Activated naive CD4-positive, alpha-beta T cell treated with anti-CD3 and anti-CD28 coated beads, Interleukin-2, amount 50 U/mL, for 24 hours (primary cell): ENCODE results near the gene TOMT.
"Not testable (repeated sequence)": the region's sequence is repeated elsewhere in the genome, so short reads cannot be mapped to it uniquely, and the experiment has no call there.

Experiments used
- H3K27ac Mint-ChIP-seq: one replicate; pipeline ENCODE4 v1.8.0; 2021; ENCODE audit warnings: mild to moderate bottlenecking, mixed read lengths
- H3K27me3 Mint-ChIP-seq: one replicate; pipeline ENCODE4 v1.8.0; 2021; ENCODE audit warnings: mixed read lengths
- H3K36me3 Mint-ChIP-seq: one replicate; pipeline ENCODE4 v1.8.0; 2021; ENCODE audit warnings: mixed read lengths
- H3K4me1 Mint-ChIP-seq: one replicate; pipeline ENCODE4 v1.8.0; 2021; ENCODE audit warnings: mixed read lengths
- H3K4me3 Mint-ChIP-seq: one replicate; pipeline ENCODE4 v1.8.0; 2021; ENCODE audit warnings: mild to moderate bottlenecking, mixed read lengths
- H3K9me3 Mint-ChIP-seq: one replicate; pipeline ENCODE4 v1.8.0; 2021; ENCODE audit warnings: mixed read lengths

TOMT gene

DNA sequence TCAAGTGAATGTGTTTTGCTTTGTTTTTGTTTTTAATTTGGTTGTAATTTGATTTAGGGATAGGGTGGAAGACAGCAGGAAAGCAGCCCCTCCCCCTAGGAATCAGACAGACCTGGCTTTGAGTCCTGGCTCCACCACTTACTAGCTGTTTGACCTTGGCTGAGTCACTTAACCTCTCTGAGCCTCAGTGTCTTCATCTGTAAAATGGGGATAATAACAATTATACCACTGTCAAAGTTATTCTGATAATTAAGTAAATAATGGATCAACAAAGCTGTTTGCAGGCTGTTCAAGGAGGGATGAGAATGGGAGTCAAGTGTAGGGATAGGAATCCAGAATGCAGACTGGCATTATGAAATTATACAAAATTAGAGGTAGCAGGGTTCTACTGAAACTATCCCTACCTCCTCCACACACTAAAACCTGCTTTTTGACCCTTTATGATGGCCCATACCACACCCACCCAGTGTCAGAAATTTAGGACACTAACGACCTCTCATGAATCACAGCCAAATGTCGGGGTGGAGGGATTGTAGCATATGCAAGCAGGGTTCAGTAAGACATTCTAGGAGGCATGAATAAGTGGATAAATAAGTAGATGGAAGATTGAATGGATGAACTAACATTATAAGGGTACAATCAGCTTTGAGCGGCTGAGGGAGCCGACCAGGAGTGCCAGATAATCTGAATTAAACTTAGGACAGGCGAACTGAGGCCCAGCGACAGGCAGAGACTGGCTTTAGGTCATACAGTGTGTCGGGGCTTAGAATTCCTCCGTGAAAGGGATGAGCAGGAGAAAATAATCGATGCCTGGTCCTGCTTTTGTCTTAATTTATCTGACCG, 5.8 kb downstream of the TOMT start:
- Mint-ChIP-seq H3K4me3 (peak overlapping the region; percentile 97), H3K4me1 (peaks cover 29% of the 10 kb centered on the region), H3K9me3 (no peaks in the 10 kb centered on the region), H3K27me3 (no peaks in the 10 kb centered on the region), H3K36me3 (peaks cover 8% of the 10 kb centered on the region), H3K27ac (peak overlapping the region; percentile 100)

DNA sequence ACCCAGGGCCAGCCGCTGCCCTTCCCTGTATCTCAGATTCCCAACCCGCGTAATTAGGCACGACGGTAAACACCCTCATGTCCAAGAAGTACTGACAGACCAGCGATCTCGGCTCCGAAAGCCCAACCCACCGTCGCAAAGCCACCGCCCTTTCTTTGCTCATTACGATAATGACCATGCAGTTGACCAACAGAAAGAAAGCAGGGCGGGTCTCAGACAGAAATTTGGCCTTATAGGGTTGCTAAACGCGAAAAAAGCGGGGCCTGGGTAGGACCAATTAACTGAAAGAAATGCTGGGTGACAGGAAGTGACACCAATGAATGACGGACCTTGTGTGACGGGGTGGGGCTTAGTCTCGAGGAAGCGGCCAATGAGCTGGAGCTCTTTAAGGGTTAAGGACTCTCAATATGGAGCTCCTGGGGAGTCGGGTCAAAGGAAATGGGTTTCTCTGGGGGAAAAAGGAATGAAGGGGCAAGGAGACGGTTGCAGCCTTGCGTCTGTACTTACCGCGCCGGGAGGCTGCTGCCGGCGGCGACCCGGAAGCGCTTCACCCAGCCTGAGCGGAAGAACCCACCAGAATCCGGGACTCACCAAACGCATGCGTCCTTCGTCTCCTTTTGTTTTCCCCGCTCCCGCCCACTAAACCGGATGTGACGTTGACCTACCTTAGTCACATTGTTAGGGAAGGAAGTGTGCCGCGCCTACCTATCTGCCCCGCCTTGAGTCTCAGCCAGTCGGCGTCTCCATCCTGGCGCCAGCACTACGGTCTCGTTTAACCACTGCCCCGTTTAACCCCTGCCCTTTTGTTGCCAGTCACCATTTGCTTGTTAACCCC, 6.6 kb downstream of the TOMT start, which contains the start of gene ANAPC15:
ANAPC15 (minus strand) TSS at position 553 of the 835 bp plus-strand sequence. CDS start 1,419 bp downstream, outside the sequence.
- Mint-ChIP-seq H3K4me3 (peak within 1 kb of the TSS; percentile 97), H3K27me3 (no peaks in the 10 kb centered on the region), H3K27ac (peak within 1 kb of the TSS; percentile 100), H3K36me3 (peaks cover 8% of the 10 kb centered on the region), H3K4me1 (peaks cover 29% of the 10 kb centered on the region), H3K9me3 (no peaks in the 10 kb centered on the region)

DNA sequence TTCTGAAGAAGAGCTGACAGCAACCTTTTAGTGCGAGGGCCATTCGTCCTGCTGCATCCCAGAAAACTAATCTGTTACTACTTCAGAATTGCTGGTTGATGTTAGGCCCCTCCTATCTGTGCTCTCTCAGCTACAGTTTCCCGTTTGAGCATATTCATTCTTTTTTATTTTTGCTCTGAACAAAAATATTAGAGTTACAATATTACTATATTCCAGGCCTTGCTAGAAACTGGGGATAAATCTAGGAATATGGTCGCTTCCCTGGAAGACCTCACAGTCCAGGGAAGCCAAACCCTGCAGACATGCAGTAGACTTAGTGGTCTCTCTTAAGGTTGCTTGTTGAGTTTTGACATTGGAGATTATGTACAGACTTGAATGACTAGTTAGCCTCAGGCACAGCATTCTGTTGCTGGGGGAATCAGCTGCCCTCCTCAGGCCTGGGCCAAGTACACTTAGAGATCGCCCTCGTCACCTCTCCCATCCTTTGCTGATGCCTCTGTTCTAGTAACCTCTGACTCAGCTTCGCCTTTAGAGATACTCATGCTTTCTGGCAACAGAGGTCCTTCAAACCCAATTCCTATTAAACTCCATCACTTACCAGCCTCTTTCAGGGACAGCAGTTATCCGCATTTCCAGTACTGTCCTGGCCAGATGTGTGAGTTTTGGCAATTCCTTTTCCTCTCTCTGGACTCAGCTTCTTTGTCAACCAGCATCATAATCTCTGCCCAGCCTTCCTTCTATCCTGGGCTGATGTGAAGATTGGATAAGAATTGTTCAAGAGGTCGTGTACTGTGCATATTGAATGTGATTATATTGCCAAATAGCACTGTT, 7.5 kb downstream of the TOMT start:
- Mint-ChIP-seq H3K4me3 (peak overlapping the region; percentile 97), H3K27me3 (no peaks in the 10 kb centered on the region), H3K27ac (peak overlapping the region; percentile 100), H3K36me3 (peaks cover 8% of the 10 kb centered on the region), H3K9me3 (no peaks in the 10 kb centered on the region), H3K4me1 (peaks cover 29% of the 10 kb centered on the region)

GRCh38 chr11:72114570-72114969, 8.8 kb downstream of the TOMT start:
- no peaks in the 10 kb centered on the region for H3K27me3 Mint-ChIP-seq
- H3K4me3 Mint-ChIP-seq: no peak overlapping the region
- peaks cover 29% of the 10 kb centered on the region for H3K4me1 Mint-ChIP-seq
- peaks cover 8% of the 10 kb centered on the region for H3K36me3 Mint-ChIP-seq
- H3K27ac Mint-ChIP-seq: no peak overlapping the region
- no peaks in the 10 kb centered on the region for H3K9me3 Mint-ChIP-seq

DNA sequence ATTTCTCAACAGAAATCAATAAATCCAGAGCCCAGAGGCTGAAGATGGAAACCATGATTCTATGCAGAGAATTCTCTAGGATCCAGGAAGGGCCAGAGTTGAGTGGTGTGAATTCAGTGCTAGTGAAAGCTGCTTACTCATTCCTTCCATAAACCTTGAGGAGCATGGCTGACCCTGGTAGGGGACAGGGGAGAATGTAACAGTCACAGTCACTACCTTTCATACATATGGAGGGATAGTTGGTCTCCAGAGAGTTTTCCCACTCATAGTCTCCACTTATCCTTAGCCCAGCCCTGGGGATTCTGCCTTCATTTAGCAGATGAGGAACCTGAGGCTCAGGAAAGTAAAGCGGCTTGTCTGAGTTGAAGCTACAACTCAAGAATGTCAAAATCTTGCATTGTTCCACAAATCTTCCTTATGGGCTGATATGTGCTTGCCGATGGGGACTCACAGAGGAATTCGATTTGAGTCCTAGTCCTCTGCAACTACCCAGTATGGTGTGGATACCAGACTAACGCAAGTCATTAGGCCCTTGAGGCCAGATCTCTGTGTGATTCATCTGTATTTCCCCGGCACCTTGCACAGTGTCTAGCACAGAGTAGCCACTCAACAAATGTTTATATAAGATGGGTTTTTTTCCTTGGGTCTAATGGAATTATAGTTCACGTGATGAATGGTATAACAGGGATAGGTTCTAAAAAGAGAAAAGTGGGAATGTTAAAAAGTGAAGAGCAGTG, 10.5 kb downstream of the TOMT start:
- Mint-ChIP-seq H3K4me3 (no peak overlapping the region), H3K27ac (no peak overlapping the region), H3K36me3 (peaks cover 1% of the 10 kb centered on the region), H3K4me1 (peaks cover 22% of the 10 kb centered on the region), H3K9me3 (no peaks in the 10 kb centered on the region), H3K27me3 (peaks cover 4% of the 10 kb centered on the region)

DNA sequence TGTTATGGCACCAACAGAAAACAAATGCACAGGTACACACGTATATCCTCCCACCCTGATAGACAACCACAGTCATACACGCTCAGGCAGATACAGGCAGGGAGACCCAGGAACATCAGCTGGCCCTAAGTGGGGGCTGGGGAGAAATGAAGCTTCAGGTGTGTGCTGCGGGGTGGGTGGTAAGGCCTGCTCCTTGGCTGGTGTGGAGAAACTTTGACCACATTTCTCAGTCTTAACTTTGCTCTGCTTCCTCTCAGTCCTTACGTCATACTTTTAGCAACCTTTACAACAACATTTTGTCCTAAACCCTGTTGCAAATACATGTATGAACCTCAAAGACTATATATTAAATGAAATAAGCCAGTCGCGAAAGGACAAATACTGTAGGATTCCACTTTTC, 13.5 kb downstream of the TOMT start:
- Mint-ChIP-seq H3K27ac (no peak overlapping the region), H3K27me3 (peaks cover 4% of the 10 kb centered on the region), H3K4me1 (no peaks in the 10 kb centered on the region), H3K36me3 (no peaks in the 10 kb centered on the region), H3K9me3 (no peaks in the 10 kb centered on the region), H3K4me3 (no peak overlapping the region)

- Mint-ChIP-seq H3K9me3 (no peaks in the 10 kb centered on the region), H3K36me3 (no peaks in the 10 kb centered on the region), H3K4me3 (no peak overlapping the region), H3K27ac (no peak overlapping the region), H3K27me3 (peaks cover 4% of the 10 kb centered on the region), H3K4me1 (no peaks in the 10 kb centered on the region)
These were observed 15.2 kb downstream of the TOMT start for GRCh38 chr11:72120930-72121329.

GRCh38 chr11:72122607-72123006, 16.9 kb downstream of the TOMT start:
- Mint-ChIP-seq H3K4me3 (no peak overlapping the region), H3K9me3 (no peaks in the 10 kb centered on the region), H3K27ac (no peak overlapping the region), H3K4me1 (no peaks in the 10 kb centered on the region), H3K27me3 (peaks cover 4% of the 10 kb centered on the region), H3K36me3 (no peaks in the 10 kb centered on the region)

DNA sequence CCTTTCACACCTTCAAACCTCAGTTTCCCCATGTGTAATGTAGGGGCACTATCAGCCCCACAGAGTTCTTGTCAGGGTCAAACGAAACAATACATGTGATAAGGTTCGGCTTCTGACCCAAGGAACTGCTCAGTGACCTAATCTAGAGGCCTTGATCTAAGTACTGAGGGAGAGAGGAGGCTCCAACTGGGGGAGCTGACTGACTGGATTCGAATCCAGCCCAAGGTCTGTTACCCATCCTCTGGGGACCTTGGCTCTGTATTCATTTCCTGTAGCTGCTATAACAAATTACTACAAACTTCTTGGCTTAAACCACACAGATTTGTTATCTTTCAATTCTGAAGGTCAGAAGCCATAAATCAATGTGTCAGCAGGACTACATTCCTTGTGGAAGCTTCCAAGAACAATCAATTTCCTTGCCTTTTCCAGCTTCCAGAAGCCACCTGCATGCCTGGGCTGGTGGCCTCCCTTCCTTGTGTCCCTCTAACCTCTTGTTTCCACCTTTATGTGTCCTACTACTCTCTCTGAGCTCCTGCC, 17.5 kb downstream of the TOMT start:
- Mint-ChIP-seq H3K4me3 (no peak overlapping the region), H3K27ac (no peak overlapping the region), H3K4me1 (no peaks in the 10 kb centered on the region), H3K27me3 (peaks cover 4% of the 10 kb centered on the region), H3K36me3 (no peaks in the 10 kb centered on the region), H3K9me3 (no peaks in the 10 kb centered on the region)

DNA sequence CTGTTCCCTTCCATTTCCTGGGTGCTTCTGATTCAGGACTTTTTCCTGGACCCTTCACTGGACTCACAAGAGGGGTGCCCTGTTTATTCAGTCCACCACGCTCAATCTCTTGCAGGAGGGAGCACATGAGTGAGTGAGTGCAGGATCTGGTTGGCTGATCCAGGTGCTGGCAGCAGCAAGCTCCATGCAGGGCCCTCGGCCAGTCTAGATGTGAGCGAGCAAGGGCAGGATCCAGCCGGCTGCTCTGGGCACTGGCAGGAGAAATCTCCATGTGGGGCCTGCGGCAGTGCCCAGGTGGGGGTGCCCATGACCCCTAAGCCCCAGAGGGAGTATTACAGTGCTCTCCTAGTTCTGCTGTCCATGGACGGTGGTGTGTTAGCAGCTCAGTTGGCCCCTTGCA, 18.3 kb downstream of the TOMT start:
- peaks cover 8% of the 10 kb centered on the region for H3K9me3 Mint-ChIP-seq
- no peak overlapping the region for H3K4me3 Mint-ChIP-seq
- peaks cover 6% of the 10 kb centered on the region for H3K36me3 Mint-ChIP-seq
- H3K4me1 Mint-ChIP-seq: no peaks in the 10 kb centered on the region
- no peak overlapping the region for H3K27ac Mint-ChIP-seq
- peaks cover 6% of the 10 kb centered on the region for H3K27me3 Mint-ChIP-seq

DNA sequence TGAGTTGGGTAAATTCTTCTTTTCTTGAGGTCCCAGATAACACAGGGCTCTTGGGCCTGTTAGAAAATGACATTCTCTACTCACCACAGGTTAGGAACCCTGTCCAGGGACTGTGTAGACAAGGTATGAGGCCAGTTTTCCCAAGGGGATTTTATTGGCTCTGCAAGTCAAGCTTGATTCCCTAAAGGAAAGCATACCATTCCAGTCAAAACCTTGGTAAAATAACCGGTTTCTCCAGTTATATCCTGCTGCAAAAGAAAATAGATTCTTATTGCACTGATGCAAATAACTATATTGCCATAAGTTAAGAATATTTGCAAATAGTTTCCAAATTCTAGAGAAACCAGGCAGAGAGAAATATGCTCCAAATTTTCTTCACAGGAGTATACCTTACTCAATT, 20.2 kb downstream of the TOMT start:
- peaks cover 8% of the 10 kb centered on the region for H3K36me3 Mint-ChIP-seq
- H3K4me3 Mint-ChIP-seq: no peak overlapping the region
- H3K27me3 Mint-ChIP-seq: peaks cover 6% of the 10 kb centered on the region
- H3K4me1 Mint-ChIP-seq: no peaks in the 10 kb centered on the region
- H3K9me3 Mint-ChIP-seq: peaks cover 11% of the 10 kb centered on the region
- H3K27ac Mint-ChIP-seq: no peak overlapping the region

- Mint-ChIP-seq H3K4me3 (no peak overlapping the region), H3K27ac (no peak overlapping the region), H3K9me3 (peaks cover 11% of the 10 kb centered on the region), H3K27me3 (peaks cover 5% of the 10 kb centered on the region), H3K4me1 (no peaks in the 10 kb centered on the region), H3K36me3 (peaks cover 8% of the 10 kb centered on the region)
These were observed 22.2 kb downstream of the TOMT start for GRCh38 chr11:72127923-72128322.

GRCh38 chr11:72129381-72129780, 23.7 kb downstream of the TOMT start:
- peaks cover 8% of the 10 kb centered on the region for H3K36me3 Mint-ChIP-seq
- peaks cover 11% of the 10 kb centered on the region for H3K9me3 Mint-ChIP-seq
- H3K27me3 Mint-ChIP-seq: peaks cover 6% of the 10 kb centered on the region
- H3K4me3 Mint-ChIP-seq: no peak overlapping the region
- no peak overlapping the region for H3K27ac Mint-ChIP-seq
- no peaks in the 10 kb centered on the region for H3K4me1 Mint-ChIP-seq

GRCh38 chr11:72132646-72133045, 26.9 kb downstream of the TOMT start:
- H3K27ac Mint-ChIP-seq: no peak overlapping the region
- peaks cover 8% of the 10 kb centered on the region for H3K36me3 Mint-ChIP-seq
- peaks cover 6% of the 10 kb centered on the region for H3K27me3 Mint-ChIP-seq
- H3K9me3 Mint-ChIP-seq: peaks cover 11% of the 10 kb centered on the region
- H3K4me1 Mint-ChIP-seq: no peaks in the 10 kb centered on the region
- H3K4me3 Mint-ChIP-seq: no peak overlapping the region

GRCh38 chr11:72135473-72135872, 29.7 kb downstream of the TOMT start, which contains the start of gene FOLR3:
Gene FOLR3 (plus strand): TSS chr11:72135725. CDS start chr11:72135953, 228 bp downstream.
- not testable (repeated sequence) for H3K27ac Mint-ChIP-seq, H3K4me1 Mint-ChIP-seq, H3K4me3 Mint-ChIP-seq, H3K27me3 Mint-ChIP-seq, H3K9me3 Mint-ChIP-seq, H3K36me3 Mint-ChIP-seq
